Subcutaneous adipose tissue (tissue), 4 donors: ENCODE results near the gene HEATR3. TPM values are rescaled to one million over a fixed set of nuclear protein-coding genes. Genes with fewer than 3 reads are reported as not detected.

Experiments used
- CTCF ChIP-seq: fragments of 450-650 bp; IDR thresholded peaks from one replicate; pipeline ENCODE4 v1.5.1; 2016; ENCODE audit warnings: low read depth, mild to moderate bottlenecking, control low read depth, antibody characterized with exemption, moderate library complexity
- total RNA-seq, 4 donors: library from RNA; depleted of rRNA; stranded (reverse); fragments of >200 nt; gene quantifications; one replicate each; pipeline ENCODE4 v1.1.0, GENCODE V29; 2016

HEATR3 gene
- total RNA-seq, 4 donors from 2014 or later, result 14.3 to 42.2 (median 19.8) TPM

- no peak for TF ChIP-seq CTCF
Measured at GRCh38 chr16:50103764-50104163, 38.0 kb downstream of the HEATR3 start.

- no peak for TF ChIP-seq CTCF
Measured at GRCh38 chr16:50114357-50115129, 48.8 kb downstream of the HEATR3 start.

GRCh38 chr16:50120711-50121110, 54.9 kb downstream of the HEATR3 start:
- TF ChIP-seq CTCF, result no peak

- TF ChIP-seq CTCF, result no peak
Measured at GRCh38 chr16:50121278-50121677, 55.5 kb downstream of the HEATR3 start.

GRCh38 chr16:50121721-50122445, 56.1 kb downstream of the HEATR3 start:
- TF ChIP-seq CTCF, result no peak

- no peak for TF ChIP-seq CTCF
Measured at GRCh38 chr16:50123417-50123816, 57.6 kb downstream of the HEATR3 start.

GRCh38 chr16:50124769-50125168, 59.0 kb downstream of the HEATR3 start:
- no peak for TF ChIP-seq CTCF
